Measurements from ENCODE around the gene SLIT1.

- TF ChIP-seq CTCF (IDR thresholded peaks at IDR 0.05; ENCODE audit: insufficient read depth, low read depth, low read length) = no peak
- no peak for TF ChIP-seq EZH2 (IDR thresholded peaks at IDR 0.05; ENCODE audit: insufficient read depth, low read length)
Observed at GRCh38 chr10:97063983-97064837, 121.5 kb downstream of the SLIT1 start.
